Hematopoietic multipotent progenitor cell treated with erythropoietin and hydrocortisone succinate and interleukin-3 and kit ligand, for 4 days (in vitro differentiated cells): ENCODE data around the gene TBC1D10A.

ENCODE experiments used
- DNase-seq: peaks from one replicate; pipeline ENCODE4 v3.0.0-alpha.2; 2015

TBC1D10A gene

GRCh38 chr22:30297991-30298701, 28.6 kb downstream of the TBC1D10A start:
- DNase-seq: no peak

DNA sequence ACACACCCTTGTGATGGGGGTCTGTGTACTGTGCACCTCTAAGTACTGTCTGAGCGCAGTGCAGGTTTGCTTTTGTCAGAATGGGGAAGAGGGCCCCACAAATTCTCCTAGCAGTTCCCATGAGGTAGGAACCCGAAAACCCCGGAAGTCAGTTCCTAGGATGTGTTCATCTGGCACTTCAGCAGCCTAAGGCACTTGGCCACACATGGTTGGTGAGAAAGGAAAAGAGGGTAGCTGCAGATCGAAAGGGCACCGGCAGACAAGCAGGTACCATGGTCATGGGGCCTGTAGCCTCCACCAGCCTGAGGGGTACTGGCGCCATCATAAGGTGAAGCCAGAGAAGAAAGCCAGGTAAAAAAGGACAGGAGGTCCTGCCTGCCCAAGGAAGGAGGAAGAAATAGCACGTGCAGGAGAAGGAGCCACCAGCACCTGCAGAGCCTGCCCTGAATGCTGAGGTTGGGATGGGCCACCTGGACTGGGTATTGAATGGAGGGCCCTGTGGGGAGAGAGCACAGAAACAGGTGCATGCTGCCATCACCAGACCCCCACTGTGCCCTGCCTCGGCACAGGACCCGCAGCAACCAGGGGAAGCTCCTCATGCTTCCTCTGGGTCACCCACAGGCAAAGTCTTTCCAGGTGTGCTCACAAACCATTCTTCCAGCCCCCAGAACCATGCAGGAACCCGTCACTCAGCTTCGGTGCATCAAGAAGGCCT, 29.3 kb downstream of the TBC1D10A start:
- DNase-seq: no peak

DNA sequence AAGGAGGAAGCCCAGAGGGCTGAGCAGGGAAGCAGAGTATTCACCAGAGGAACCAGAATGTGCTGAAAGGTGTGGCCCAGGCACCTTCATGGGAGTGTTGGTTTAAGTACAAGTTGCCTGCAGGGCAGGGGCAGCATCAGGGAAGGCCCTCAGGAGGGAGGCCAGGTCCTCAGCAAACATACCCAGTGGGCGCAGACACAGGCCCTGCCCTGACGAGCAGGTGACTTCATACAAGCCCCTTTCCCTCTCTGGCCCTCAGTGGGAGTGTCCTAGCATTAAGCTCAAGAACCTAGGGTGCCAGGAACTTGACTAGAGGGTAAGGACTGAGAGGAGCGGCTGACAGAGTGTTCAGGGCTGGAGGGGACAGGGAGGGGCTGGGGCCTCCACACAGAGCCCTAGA, 29.9 kb downstream of the TBC1D10A start:
- DNase-seq: no peak

DNA sequence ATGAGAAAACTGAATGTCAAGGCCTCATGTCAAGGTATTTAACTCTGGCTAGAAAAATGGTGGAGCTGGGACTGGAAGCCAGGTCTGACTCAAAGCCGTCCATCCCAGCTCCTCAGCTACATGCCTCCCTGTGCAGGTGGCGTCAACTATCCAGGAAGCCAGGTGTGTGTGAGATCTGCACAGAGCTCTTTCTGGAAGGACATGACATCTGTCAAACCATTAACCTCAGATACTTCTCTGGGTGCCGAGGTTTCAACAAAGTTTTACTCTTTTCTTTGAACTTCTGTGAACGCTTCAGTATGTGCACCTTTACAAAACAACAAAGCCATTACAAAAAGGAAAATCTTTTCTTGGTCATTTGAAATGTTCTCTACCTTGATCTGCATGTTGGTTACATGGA, 30.4 kb downstream of the TBC1D10A start:
- DNase-seq: no peak

DNA sequence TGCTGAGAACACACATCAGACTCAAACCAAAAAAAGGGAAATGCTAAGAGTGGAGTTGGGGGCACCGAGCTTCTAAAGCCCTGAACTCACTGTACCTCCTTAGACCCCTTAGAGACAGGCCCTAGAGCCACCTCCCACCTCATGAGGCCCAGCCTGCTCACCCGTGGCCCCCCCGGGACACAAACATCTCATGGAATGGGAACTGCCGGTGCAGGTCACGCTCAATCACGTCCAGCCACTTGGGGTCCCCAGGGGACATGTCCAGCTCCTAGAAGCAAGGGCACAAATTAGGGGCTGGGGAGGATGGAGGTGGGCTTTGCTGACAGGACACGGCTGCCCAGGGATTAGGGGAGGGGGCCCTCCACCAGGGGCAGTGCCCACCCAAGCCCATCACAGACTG, 31.2 kb downstream of the TBC1D10A start:
- DNase-seq: no peak

DNA sequence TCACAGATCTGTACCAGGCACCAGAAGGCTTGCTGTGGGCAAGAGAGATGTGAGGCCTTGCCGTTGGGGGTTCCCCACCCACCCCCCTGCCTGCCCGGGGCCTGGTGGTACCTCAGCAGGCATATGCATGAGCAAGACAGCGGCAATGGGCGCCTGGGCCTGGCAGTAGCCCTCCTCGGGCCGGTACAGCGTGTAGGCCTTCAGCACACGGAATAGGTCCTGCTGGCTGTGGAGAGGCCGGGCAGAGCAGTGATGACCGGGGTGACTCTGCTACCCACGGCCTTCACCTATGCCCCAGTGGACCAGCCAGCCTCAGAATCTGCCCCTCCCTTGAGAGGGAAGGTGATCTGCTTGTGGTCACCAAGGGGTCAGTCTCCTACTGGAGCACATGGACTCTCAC, 31.9 kb downstream of the TBC1D10A start:
- DNase-seq: no peak

DNA sequence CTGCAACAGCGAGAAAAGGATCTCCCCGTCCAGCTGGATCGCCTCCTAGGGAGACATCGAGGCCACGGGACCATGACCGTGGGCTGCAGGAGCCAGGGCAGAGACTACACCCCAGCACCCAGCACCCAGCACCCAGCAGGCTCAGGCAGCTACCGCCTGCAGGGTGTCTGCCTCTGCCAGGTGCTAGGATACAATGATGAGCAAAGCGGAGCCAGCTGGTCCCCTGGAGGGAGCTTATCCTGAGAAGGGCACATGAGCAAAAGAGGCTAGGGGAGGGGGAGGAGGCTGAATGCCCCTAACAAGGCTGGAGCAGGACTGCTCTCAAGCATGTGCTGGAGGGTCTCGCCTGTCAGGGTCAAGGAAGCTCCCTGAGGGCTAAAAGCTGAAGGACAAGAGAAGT, 32.7 kb downstream of the TBC1D10A start:
- DNase-seq: no peak

DNA sequence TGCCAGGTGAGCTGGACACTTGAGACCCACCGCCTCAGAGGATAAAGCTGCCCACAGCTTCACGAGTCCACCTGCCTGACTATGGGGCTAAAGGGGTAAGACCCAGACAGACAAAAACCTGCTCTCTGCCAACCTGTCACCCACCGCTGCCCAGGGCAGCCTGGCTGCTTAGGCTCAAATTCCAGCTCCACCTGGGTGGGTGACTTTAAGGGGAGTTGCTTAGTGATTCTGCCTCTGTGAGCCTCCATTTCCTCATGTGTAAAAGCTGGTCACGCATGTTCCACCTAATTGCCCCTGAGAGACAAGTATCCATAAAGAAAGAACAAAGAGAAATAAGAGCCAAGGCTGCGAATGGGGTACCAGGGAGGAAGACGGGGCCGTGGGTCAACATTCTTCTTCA, 33.7 kb downstream of the TBC1D10A start:
- DNase-seq: no peak

- no peak for DNase-seq
These were observed 34.4 kb downstream of the TBC1D10A start for GRCh38 chr22:30292069-30292970.

GRCh38 chr22:30291058-30291892, 35.5 kb downstream of the TBC1D10A start:
- no peak for DNase-seq

GRCh38 chr22:30290342-30291057, 36.2 kb downstream of the TBC1D10A start:
- peak; percentile 43 for DNase-seq

DNA sequence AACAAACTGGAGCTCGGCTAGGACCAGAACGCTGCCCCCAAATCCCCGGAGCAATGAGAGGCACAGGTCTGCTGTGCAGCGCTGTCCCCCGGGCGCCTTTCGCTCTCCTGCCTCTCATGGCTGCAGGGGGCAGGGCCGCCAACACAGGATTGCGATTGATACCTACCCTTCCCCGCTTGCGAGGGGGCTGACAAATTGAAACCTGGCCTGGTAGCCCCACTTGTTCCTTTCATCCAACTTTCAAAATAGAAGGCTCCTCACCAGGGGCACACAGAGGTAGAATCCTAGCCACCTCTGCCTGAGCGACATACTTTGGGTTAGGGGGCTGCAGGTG, 36.8 kb downstream of the TBC1D10A start:
- no peak for DNase-seq

DNA sequence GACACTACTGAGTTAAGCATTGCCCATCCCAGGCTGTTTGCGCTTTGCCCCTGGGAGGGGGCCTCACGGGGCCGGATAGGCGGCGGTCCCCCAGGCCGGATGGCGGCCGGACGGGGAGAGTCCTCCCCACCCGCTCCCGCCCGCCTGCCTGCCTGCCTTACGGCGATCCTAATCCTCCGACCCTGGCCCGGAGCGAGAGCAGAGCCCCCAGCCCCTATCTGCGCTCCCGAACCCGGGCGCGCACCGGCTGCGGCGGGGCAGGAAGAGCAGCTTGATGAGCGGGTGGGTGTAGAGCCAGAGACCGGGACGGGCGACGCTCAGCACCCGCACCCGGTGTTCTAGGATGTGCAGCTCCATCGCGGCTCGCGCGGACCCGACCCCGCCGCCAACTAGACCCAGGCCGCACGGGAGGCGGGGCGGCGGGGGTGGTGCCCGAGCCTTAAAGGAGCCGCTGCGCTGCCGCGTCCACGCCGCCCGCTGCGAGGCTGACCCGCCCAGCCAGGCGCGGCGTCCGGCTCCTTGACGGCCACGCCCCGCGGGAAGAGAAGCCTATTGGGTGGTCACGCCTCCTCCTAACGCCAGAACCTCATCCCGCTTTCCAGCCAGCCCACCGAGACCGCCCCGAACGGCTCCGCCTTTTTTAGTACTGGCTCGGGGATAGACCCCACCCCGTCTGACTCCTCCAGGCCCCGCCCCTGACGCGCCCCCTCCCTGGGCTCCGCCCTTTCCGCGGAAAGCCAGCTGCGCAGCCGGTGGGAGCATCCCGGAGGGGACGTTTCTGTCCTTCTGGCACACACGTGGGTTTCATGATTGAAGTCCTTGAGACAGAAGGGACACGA, 37.4 kb downstream of the TBC1D10A start, which contains the start of gene CASTOR1:
Gene CASTOR1 (minus strand): TSS at position 365 of the 839 bp plus-strand sequence. CDS start 8 bp downstream, at position 357.
- peak; percentile 99 for DNase-seq

DNA sequence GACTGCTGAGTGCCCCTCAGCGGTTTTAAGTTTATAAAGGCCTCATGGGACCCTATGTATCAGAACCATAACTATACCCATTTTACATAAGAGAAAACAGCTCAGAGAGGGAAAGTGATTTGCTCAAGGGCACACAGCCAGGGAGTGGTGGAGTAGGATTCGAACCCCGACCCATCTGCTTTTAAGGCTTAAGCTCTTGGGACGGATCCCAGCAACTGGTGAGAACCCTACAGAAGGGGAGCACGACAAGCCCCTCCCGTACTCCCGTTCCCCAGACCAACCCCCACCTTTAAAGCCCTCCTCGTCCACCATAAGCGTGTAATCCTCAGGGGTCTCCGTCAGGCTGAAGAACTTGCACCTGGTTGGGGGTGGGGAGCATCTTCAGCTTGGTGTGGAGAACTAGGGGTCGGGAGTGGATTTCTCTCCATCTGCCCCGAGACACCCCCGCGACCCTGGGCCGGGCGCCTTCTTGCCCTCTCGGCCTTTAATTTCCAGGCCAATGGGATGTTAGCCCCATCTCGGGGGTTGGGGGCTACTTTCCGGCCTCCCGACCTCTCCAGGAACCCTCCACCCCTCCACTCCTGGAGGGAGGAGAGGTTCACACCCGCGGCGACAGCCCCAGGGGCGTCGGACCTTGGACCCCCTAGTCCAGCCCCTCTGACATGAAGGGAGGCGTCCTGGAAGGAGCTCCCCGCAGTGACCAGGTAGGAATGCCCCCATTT, 38.2 kb downstream of the TBC1D10A start:
- DNase-seq: no peak

DNA sequence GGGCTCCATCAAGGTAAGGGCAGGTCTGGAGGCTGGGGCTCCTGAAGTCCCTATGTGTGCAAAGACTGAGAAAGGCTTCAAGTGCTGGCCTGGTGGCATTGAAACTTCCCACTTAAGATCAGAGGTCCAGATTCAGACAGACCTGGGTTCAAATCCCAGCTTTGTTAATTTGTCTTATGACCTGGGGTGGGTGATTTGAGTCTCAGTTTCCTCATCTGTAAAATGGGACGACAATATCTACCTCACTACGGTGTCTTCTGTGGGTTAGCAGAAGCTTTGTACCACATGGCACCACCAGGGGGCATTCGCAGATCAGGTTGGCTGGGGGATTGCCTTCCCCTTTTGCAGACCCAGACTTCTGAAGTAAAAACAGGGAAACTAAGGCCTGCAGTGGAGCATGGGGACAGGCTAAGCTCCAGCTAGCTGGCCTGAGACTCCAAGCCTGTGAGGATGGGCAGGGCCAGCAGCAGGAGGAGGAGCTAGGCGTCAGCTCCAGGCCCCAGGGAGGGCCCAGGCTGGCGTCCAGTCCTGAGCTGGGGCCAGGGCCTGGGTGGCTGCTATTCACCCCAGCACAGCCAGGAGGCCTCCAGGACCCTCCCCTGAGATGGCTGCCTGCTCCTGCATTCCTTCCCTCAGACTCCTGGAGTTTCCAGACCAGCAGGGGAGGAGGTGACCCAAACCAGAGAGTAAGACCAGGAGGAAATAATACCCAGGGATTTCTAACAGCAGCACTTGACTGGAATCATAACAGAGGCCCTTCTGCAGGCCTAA, 38.9 kb downstream of the TBC1D10A start:
- DNase-seq: peak; percentile 94

GRCh38 chr22:30286813-30287647, 39.7 kb downstream of the TBC1D10A start:
- DNase-seq: peak; percentile 85

DNA sequence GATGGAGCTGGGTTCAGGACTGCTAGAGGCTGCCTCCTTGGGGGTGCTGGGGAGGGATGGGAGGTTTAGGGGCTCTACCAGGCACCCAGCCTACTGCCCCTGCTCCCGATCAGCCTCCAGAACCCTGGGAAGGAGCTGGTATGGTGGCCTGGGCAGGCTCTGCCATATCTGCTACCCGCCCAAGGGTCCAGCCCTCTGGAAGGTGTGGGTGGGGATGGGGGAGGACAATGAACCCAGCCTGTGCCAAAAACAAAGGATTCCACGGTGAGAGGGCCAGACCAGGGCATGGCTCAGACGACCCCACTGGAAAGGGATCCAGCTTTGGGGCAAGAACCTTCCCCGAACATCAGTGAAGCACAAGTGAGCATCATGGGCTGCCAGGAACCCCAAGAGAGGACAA, 40.4 kb downstream of the TBC1D10A start:
- DNase-seq: no peak

DNA sequence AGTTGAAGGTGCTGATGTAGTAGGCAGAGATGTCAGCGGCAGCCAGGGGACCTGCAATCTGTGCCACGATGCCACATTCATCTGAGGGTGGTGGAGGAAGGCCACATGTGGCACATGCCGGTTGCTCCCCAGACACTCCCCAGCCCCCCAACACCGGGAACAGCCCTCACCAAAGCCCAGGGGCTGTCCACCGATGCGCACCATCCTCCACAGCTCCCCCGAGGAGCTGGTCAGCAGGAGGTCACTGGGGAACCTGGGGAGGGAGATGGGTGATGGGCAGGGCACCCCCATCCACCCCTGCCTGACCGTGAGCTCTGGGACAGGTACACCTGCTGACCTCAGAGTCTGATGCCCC, 40.9 kb downstream of the TBC1D10A start:
- DNase-seq: no peak
